H9 (cell line): ENCODE results near the gene CAV2. TPM values are rescaled to one million over a fixed set of nuclear protein-coding genes. Genes with fewer than 3 reads are reported as not detected.

ENCODE experiments used
- DNase-seq: peaks from one replicate; pipeline ENCODE4 v3.0.0-alpha.2; 2017
- H2AFZ ChIP-seq: one replicate; pipeline ENCODE4 v1.6.1; 2013; ENCODE audit warnings: mild to moderate bottlenecking, low read length, control low read depth, moderate library complexity
- H2AK5ac ChIP-seq: 2 replicates; pipeline ENCODE4 v1.6.1; 2013; ENCODE audit warnings: low read length, control low read depth, mixed read lengths; ENCODE audit not compliant: insufficient read length
- H2BK120ac ChIP-seq: one replicate; pipeline ENCODE4 v1.6.1; 2013; ENCODE audit warnings: low read depth, mild to moderate bottlenecking, low read length, control low read depth, inconsistent platforms; ENCODE audit not compliant: poor library complexity, severe bottlenecking
- H2BK12ac ChIP-seq: 2 replicates; pipeline ENCODE4 v1.6.1; 2013; ENCODE audit warnings: low read length, control low read depth, mixed read lengths, low read depth; ENCODE audit not compliant: insufficient read length
- H2BK15ac ChIP-seq: 2 replicates; pipeline ENCODE4 v1.6.1; 2013; ENCODE audit warnings: low read depth, low read length, control low read depth
- H2BK20ac ChIP-seq: one replicate; pipeline ENCODE4 v1.6.1; 2013; ENCODE audit warnings: low read depth, mild to moderate bottlenecking, low read length, control low read depth, inconsistent platforms; ENCODE audit not compliant: poor library complexity, severe bottlenecking
- H2BK5ac ChIP-seq: 2 replicates; pipeline ENCODE4 v1.6.1; 2013; ENCODE audit warnings: low read length, control low read depth, mixed read lengths; ENCODE audit not compliant: insufficient read length
- H3K14ac ChIP-seq: 2 replicates; pipeline ENCODE4 v1.6.1; 2013; ENCODE audit warnings: low read length, control low read depth; ENCODE audit not compliant: insufficient read depth
- H3K18ac ChIP-seq: 2 replicates; pipeline ENCODE4 v1.6.1; 2013; ENCODE audit warnings: low read depth, mild to moderate bottlenecking, mixed read lengths, low read length, control low read depth; ENCODE audit not compliant: insufficient read length
- H3K23ac ChIP-seq: 2 replicates; pipeline ENCODE4 v1.6.1; 2013; ENCODE audit warnings: low read length, control low read depth, mixed read lengths, low read depth; ENCODE audit not compliant: insufficient read length
- H3K23me2 ChIP-seq: 2 replicates; pipeline ENCODE4 v1.6.1; 2013; ENCODE audit warnings: low read depth, mild to moderate bottlenecking, mixed read lengths, low read length, control low read depth; ENCODE audit not compliant: insufficient read length, poor library complexity, severe bottlenecking
- H3K27ac ChIP-seq: 2 replicates; pipeline ENCODE4 v1.5.1; 2013; ENCODE audit warnings: low read length, control low read depth, mixed read lengths, low read depth; ENCODE audit not compliant: insufficient read length
- H3K27me3 ChIP-seq: 2 replicates; pipeline ENCODE4 v1.6.1; 2013; ENCODE audit warnings: low read length, control low read depth, inconsistent platforms; ENCODE audit not compliant: insufficient read depth
- H3K4ac ChIP-seq: 2 replicates; pipeline ENCODE4 v1.6.1; 2013; ENCODE audit warnings: low read depth, mild to moderate bottlenecking, control low read depth, inconsistent platforms, low read length, moderate library complexity
- H3K4me1 ChIP-seq: 2 replicates; pipeline ENCODE4 v1.6.1; 2013; ENCODE audit warnings: low read length, control low read depth, inconsistent platforms; ENCODE audit not compliant: insufficient read depth
- H3K4me2 ChIP-seq: 2 replicates; pipeline ENCODE4 v1.6.1; 2013; ENCODE audit warnings: low read length, control low read depth, mixed read lengths; ENCODE audit not compliant: insufficient read length, insufficient read depth
- H3K56ac ChIP-seq: 2 replicates; pipeline ENCODE4 v1.6.1; 2013; ENCODE audit warnings: low read depth, mild to moderate bottlenecking, mixed read lengths, low read length, control low read depth; ENCODE audit not compliant: insufficient read length
- H3K79me1 ChIP-seq: 2 replicates; pipeline ENCODE4 v1.6.1; 2013; ENCODE audit warnings: low read depth, mild to moderate bottlenecking, moderate library complexity, low read length, control low read depth, inconsistent platforms; ENCODE audit not compliant: insufficient read depth, poor library complexity, severe bottlenecking
- H3K79me2 ChIP-seq: 2 replicates; pipeline ENCODE4 v1.6.1; 2013; ENCODE audit warnings: low read length, control low read depth, inconsistent platforms; ENCODE audit not compliant: insufficient read depth
- H3K9ac ChIP-seq: 2 replicates; pipeline ENCODE4 v1.6.1; 2013; ENCODE audit warnings: low read length, control low read depth, mixed read lengths; ENCODE audit not compliant: insufficient read length; ENCODE audit errors: extremely low read depth
- H3K9me3 ChIP-seq: one replicate; pipeline ENCODE4 v1.6.1; 2013; ENCODE audit warnings: low read depth, low read length, inconsistent platforms; ENCODE audit not compliant: control insufficient read depth
- H3T11ph ChIP-seq: one replicate; pipeline ENCODE4 v1.6.1; 2013; ENCODE audit warnings: mild to moderate bottlenecking, low read length, control low read depth, inconsistent platforms
- H4K20me1 ChIP-seq: one replicate; pipeline ENCODE4 v1.6.1; 2013; ENCODE audit not compliant: control insufficient read depth, insufficient read length, insufficient read depth
- H4K5ac ChIP-seq: 2 replicates; pipeline ENCODE4 v1.6.1; 2013; ENCODE audit warnings: low read depth, mild to moderate bottlenecking, mixed read lengths, low read length, control low read depth; ENCODE audit not compliant: insufficient read length
- H4K8ac ChIP-seq: replicated peaks from 2 replicates; pipeline ENCODE4 v1.6.1; 2013; ENCODE audit warnings: low read length, control low read depth, mixed read lengths, low read depth; ENCODE audit not compliant: insufficient read length
- H4K91ac ChIP-seq: 2 replicates; pipeline ENCODE4 v1.6.1; 2013; ENCODE audit warnings: low read depth, mild to moderate bottlenecking, moderate library complexity, mixed read lengths, low read length, control low read depth; ENCODE audit not compliant: insufficient read length
- H3K27ac Mint-ChIP-seq, 3 experiments: 2 replicates in 2 of 3; 3 replicates in 1 of 3; pipeline ENCODE4 v1.8.0; 2020 to 2021; ENCODE audit warnings: mixed read lengths in 3 of 3, mild to moderate bottlenecking in 1 of 3, moderate library complexity in 1 of 3
- H3K27me3 Mint-ChIP-seq: 2 replicates; pipeline ENCODE4 v1.8.0; 2021; ENCODE audit warnings: low read depth, mild to moderate bottlenecking, moderate library complexity, mixed read lengths
- H3K36me3 Mint-ChIP-seq, 3 experiments: 2 replicates in 2 of 3; 3 replicates in 1 of 3; pipeline ENCODE4 v1.8.0; 2020 to 2021; ENCODE audit warnings: low read depth in 3 of 3, mixed read lengths in 3 of 3; ENCODE audit not compliant: insufficient read depth in 1 of 3
- H3K4me1 Mint-ChIP-seq, 2 experiments: 2 replicates each; pipeline ENCODE4 v1.8.0; 2020; ENCODE audit warnings: mixed read lengths in 2 of 2
- H3K4me3 Mint-ChIP-seq, 2 experiments: 2 replicates in 1 of 2; 3 replicates in 1 of 2; pipeline ENCODE4 v1.8.0; 2020 to 2021; ENCODE audit warnings: mild to moderate bottlenecking in 2 of 2, mixed read lengths in 2 of 2, moderate library complexity in 1 of 2
- H3K9me3 Mint-ChIP-seq, 2 experiments: 2 replicates in 1 of 2; 3 replicates in 1 of 2; pipeline ENCODE4 v1.8.0; 2020; ENCODE audit warnings: mild to moderate bottlenecking in 2 of 2, mixed read lengths in 2 of 2, moderate library complexity in 1 of 2
- CTCF ChIP-seq: fragments of 200-600 bp; sonication (generic); conservative IDR thresholded peaks from 3 replicates; pipeline ENCODE4 v1.8.0; 2021; ENCODE audit warnings: antibody characterized with exemption, mild to moderate bottlenecking
- WGBS: extraction: QIAGEN DNeasy Blood & Tissue Kit; methylation state at CpG from one replicate; pipeline ENCODE4 v1.1.7; 2013; ENCODE audit warnings: missing lambda C conversion rate, low lambda C conversion rate, mixed read lengths; ENCODE audit not compliant: insufficient read length; ENCODE audit errors: extremely low coverage; 5-methylcytosine and 5-hydroxymethylcytosine counted together
- total RNA-seq: library from RNA; stranded (reverse); gene quantifications from 2 replicates; pipeline ENCODE4 v1.2.1, GENCODE V29; 2021

The CAV2 gene
- total RNA-seq, 1 experiment from 2014 or later = 3.7 TPM

GRCh38 chr7:116552602-116553001, 53.1 kb downstream of the CAV2 start:
- no peak overlapping the region for H4K8ac ChIP-seq
- no peak overlapping the region for H3K23ac ChIP-seq
- WGBS = no CpG with 5 or more reads among the region's 1 CpG
- no peak overlapping the region for H2AK5ac ChIP-seq
- H3K27ac Mint-ChIP-seq = no peak overlapping the region
- no peak overlapping the region for H2BK12ac ChIP-seq
- no peak overlapping the region for H3K4me3 Mint-ChIP-seq
- H3K79me1 ChIP-seq = no peaks in the 10 kb centered on the region
- no peaks in the 10 kb centered on the region for H3K4me1 ChIP-seq
- H2BK15ac ChIP-seq = no peak overlapping the region
- H3K27ac ChIP-seq = no peak overlapping the region
- H3K4me1 Mint-ChIP-seq = no peaks in the 10 kb centered on the region
- no peaks in the 10 kb centered on the region for H4K20me1 ChIP-seq
- TF ChIP-seq CTCF = no peak
- H3K4me2 ChIP-seq = no peak overlapping the region
- no peaks in the 10 kb centered on the region for H3K79me2 ChIP-seq
- no peaks in the 10 kb centered on the region for H3K36me3 Mint-ChIP-seq
- H3K23me2 ChIP-seq = no peaks in the 10 kb centered on the region
- H3K27me3 Mint-ChIP-seq = no peaks in the 10 kb centered on the region
- H2AFZ ChIP-seq = no peak overlapping the region
- H3K56ac ChIP-seq = no peak overlapping the region
- no peaks in the 10 kb centered on the region for H3K27me3 ChIP-seq
- DNase-seq = no peak
- H2BK20ac ChIP-seq = no peak overlapping the region
- H3K9me3 Mint-ChIP-seq = no peaks in the 10 kb centered on the region
- H3K18ac ChIP-seq = no peak overlapping the region
- no peak overlapping the region for H4K5ac ChIP-seq
- H3K14ac ChIP-seq = no peak overlapping the region
- no peak overlapping the region for H2BK120ac ChIP-seq
- no peak overlapping the region for H3T11ph ChIP-seq
- no peak overlapping the region for H4K91ac ChIP-seq
- H2BK5ac ChIP-seq = no peak overlapping the region
- H3K9me3 ChIP-seq = no peaks in the 10 kb centered on the region
- no peak overlapping the region for H3K9ac ChIP-seq
- H3K4ac ChIP-seq = no peak overlapping the region
